Natural killer cell (primary cell): ENCODE measurements around the gene GPR4. TPM values are rescaled to one million over a fixed set of nuclear protein-coding genes. Genes with fewer than 3 reads are reported as not detected.

ENCODE experiments used
- ATAC-seq, 3 donors: fragments of 150-1000 bp in 2 of 3; fragments of 200-7000 bp in 1 of 3; cut with Tn5 transposase; 1 replicate in 1 of 3; 2 replicates in 2 of 3; pipeline ENCODE4 v1.10.0; 2021; ENCODE audit warnings: mild to moderate bottlenecking in 2 of 3, moderate library complexity in 2 of 3
- DNase-seq, 2 donors: peaks; one replicate each; pipeline versions ENCODE4 v3.0.0 to v3.0.0-alpha.2; 2013 to 2021; ENCODE audit warnings: mixed read lengths in 1 of 2
- H3K27ac ChIP-seq: one replicate; pipeline ENCODE4 v1.5.1; 2013; ENCODE audit warnings: mild to moderate bottlenecking, low read length
- H3K27me3 ChIP-seq: one replicate; pipeline ENCODE4 v1.6.1; 2013; ENCODE audit warnings: low read length; ENCODE audit not compliant: control insufficient read depth, insufficient read depth
- H3K36me3 ChIP-seq: one replicate; pipeline ENCODE4 v1.6.1; 2013; ENCODE audit warnings: low read length; ENCODE audit not compliant: control insufficient read depth, insufficient read depth
- H3K4me1 ChIP-seq: one replicate; pipeline ENCODE4 v1.6.1; 2013; ENCODE audit warnings: low read length; ENCODE audit not compliant: control insufficient read depth, insufficient read depth
- H3K4me3 ChIP-seq: one replicate; pipeline ENCODE4 v1.5.1; 2013; ENCODE audit warnings: low read length
- H3K9me3 ChIP-seq: one replicate; pipeline ENCODE4 v1.6.1; 2013; ENCODE audit warnings: low read length; ENCODE audit not compliant: control insufficient read depth, insufficient read depth
- H3K27ac Mint-ChIP-seq, 2 donors: one replicate each; pipeline ENCODE4 v1.8.0; 2022; ENCODE audit warnings: mild to moderate bottlenecking in 2 of 2, mixed read lengths in 2 of 2, moderate library complexity in 1 of 2
- H3K27me3 Mint-ChIP-seq, 2 donors: one replicate each; pipeline ENCODE4 v1.8.0; 2022; ENCODE audit warnings: low read depth in 2 of 2, mixed read lengths in 2 of 2
- H3K36me3 Mint-ChIP-seq: one replicate; pipeline ENCODE4 v1.8.0; 2022; ENCODE audit warnings: mixed read lengths
- H3K4me1 Mint-ChIP-seq, 2 donors: one replicate each; pipeline ENCODE4 v1.8.0; 2022; ENCODE audit warnings: mixed read lengths in 2 of 2
- H3K4me3 Mint-ChIP-seq: one replicate; pipeline ENCODE4 v1.8.0; 2022; ENCODE audit warnings: mild to moderate bottlenecking, moderate library complexity, mixed read lengths
- H3K9me3 Mint-ChIP-seq, 2 donors: one replicate each; pipeline ENCODE4 v1.8.0; 2022; ENCODE audit warnings: mixed read lengths in 2 of 2
- WGBS: methylation state at CpG from one replicate; pipeline ENCODE4 v1.1.7; 2013; ENCODE audit warnings: missing lambda C conversion rate; ENCODE audit not compliant: insufficient coverage; 5-methylcytosine and 5-hydroxymethylcytosine counted together
- intact Hi-C: fragments of 100-400 bp; cut with micrococcal nuclease; formaldehyde crosslinking; loops from one replicate; pipeline ENCODE4 v1.14.2; 2022
- total RNA-seq, 4 donors: library from RNA; stranded (reverse); fragments of 120-200 nt in 1 of 4; gene quantifications; one replicate each; pipeline versions ENCODE4 v1.2.3 to v1.2.4, GENCODE V29; 2013 to 2022
- TF ChIP-seq, protein P1 (sequence below): fragments of 200-600 bp; IDR thresholded peaks from one replicate; pipeline ENCODE4 v1.8.0; 2022; ENCODE audit warnings: antibody characterized with exemption

Gene GPR4
- total RNA-seq, 3 donors from 2014 or later (not counting 1 experiment from before 2014, with no cell fraction given): 0.12 to 0.13 TPM; not detected in 1

DNA sequence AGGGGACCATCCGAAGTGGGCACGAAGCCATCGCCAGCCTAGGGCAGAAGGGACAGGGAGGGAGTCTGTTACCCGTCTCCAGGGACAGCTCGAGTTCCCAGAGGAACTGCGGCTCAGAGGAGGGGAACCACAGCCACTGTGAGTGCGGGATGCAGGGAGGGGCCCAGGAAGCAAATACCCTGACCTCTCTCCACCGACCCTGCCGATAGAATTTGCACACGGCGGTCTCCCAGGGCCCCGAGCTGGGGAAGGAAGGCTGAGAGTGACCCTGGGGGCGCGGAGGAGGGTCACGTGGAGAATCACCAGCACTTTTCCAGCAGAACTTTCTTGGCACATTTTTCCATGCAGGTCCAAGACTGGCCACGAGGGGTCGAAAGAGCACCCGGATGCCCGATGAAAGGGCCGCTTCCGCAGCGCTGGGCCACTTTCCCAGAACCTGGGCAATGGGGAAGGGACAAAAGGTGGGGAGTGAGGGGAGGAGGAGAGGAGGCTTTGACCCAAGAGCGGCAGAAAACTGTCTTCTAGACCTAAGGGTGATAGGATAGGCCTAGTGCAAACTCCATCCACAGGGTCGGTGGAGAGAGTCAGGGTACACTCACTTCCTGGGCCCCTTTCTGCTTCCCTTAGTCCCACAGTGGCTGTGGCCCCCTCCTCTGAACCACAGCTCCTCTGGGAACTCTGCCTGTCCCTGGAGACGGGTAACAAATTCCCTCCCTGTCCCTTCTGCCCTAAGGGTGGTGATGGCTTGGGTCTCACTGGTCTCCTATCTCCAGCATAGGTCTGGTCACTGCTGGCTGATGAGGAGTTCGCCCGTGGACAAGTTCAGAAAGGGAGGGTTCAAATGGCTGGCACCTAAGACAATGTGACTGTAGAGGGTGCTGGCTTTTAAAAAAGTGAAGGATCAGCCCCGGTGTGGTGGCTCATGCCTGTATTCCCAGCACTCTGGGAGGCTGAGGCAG, 5.3 kb upstream of the GPR4 start:
- intact Hi-C loops: loop anchor here (1.0 to 5.0 kb wide), 2 partner anchors 36 to 75 kb away; no protein-coding TSS in a partner anchor
- ATAC-seq: peak in 2 of 3 donors; percentile 73 to 81
- Histone ChIP-seq H3K9me3 (no peaks in the 10 kb centered on the region), H3K27me3 (peaks cover 4% of the 10 kb centered on the region), H3K4me3 (no peak overlapping the region), H3K4me1 (peaks cover 11% of the 10 kb centered on the region), H3K27ac (no peak overlapping the region), H3K36me3 (peaks cover 15% of the 10 kb centered on the region)
- Mint-ChIP-seq H3K36me3 (peaks cover 10% of the 10 kb centered on the region), H3K27ac (peak overlapping the region in 1 of 2 donors; percentile 86), H3K4me1 (peaks cover 5 to 12% of the 10 kb centered on the region in 2 donors), H3K27me3 (peaks cover 11 to 13% of the 10 kb centered on the region in 2 donors), H3K9me3 (no peaks in the 10 kb centered on the region), H3K4me3 (no peak overlapping the region)
- peak; percentile 43 to 71 for DNase-seq
- TF ChIP-seq, protein P1, sequence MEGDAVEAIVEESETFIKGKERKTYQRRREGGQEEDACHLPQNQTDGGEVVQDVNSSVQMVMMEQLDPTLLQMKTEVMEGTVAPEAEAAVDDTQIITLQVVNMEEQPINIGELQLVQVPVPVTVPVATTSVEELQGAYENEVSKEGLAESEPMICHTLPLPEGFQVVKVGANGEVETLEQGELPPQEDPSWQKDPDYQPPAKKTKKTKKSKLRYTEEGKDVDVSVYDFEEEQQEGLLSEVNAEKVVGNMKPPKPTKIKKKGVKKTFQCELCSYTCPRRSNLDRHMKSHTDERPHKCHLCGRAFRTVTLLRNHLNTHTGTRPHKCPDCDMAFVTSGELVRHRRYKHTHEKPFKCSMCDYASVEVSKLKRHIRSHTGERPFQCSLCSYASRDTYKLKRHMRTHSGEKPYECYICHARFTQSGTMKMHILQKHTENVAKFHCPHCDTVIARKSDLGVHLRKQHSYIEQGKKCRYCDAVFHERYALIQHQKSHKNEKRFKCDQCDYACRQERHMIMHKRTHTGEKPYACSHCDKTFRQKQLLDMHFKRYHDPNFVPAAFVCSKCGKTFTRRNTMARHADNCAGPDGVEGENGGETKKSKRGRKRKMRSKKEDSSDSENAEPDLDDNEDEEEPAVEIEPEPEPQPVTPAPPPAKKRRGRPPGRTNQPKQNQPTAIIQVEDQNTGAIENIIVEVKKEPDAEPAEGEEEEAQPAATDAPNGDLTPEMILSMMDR: peak; percentile 84
- 25% methylated on average over 28 of the region's 28 CpGs for WGBS

DNA sequence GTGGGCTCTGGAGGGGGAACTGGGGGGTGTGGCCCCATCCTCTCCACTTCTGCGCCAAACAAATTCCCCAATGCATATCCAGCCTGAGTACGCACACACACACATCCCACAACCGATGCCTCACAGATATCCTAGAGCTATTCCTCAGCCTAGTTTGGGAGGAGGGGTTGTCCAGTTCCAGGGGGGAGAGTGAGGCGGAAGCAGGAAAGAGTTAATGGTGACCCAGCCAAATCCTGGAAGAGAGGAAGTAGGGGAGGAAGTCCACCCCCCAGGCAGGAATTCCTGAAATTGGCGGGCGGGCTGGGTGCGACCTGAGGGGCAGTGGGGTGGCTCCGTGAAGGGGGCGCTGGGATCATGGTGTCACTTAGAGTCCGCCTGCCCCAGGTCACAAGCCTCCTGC, 897 bp downstream of the GPR4 start:
- intact Hi-C loops: no loop called here
- H3K4me1 ChIP-seq: peaks cover 16% of the 10 kb centered on the region
- H3K27ac Mint-ChIP-seq: no peak overlapping the region

DNA sequence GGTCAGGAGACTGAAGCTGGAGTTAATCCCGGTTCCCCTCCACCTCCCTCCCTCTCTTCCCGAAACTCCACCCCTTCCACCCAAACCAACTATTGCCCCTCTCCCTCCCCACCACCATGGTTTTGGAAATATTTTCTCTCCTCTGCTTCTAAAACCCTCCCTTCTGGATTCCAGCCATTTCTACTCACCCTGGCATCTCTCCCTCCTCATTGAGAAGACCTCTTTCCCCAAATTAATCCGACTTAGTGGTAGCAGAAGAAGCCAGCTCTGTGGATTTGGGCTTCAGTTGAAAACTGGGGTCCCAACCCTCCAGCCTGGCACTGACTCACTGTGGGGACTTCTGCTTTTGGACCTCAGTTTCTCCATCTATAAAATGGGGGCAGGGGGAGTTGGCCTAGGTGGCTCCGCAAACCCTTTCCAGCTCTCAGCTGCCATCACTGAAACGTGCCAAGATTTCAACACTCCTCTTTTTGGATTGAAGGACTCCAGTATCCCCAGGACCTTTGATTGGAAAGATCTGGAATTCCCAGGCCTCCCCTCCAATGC, 1.6 kb downstream of the GPR4 start:
- DNase-seq (no peak), ATAC-seq (no peak)
- Histone ChIP-seq H3K9me3 (no peaks in the 10 kb centered on the region), H3K27me3 (peaks cover 47% of the 10 kb centered on the region), H3K27ac (no peak overlapping the region), H3K4me3 (no peak overlapping the region), H3K4me1 (peaks cover 16% of the 10 kb centered on the region), H3K36me3 (no peaks in the 10 kb centered on the region)
- peaks cover 71 to 81% of the 10 kb centered on the region in 2 donors for H3K27me3 Mint-ChIP-seq
- H3K36me3 Mint-ChIP-seq: no peaks in the 10 kb centered on the region
- no peak overlapping the region for H3K27ac Mint-ChIP-seq
- intact Hi-C loops: no loop called here
- TF ChIP-seq, protein P1: no peak
- no peak overlapping the region for H3K4me3 Mint-ChIP-seq
- H3K4me1 Mint-ChIP-seq: peaks cover 25 to 36% of the 10 kb centered on the region in 2 donors
- 54% methylated on average over 5 of the region's 5 CpGs for WGBS
- H3K9me3 Mint-ChIP-seq: no peaks in the 10 kb centered on the region

More for the DNA sequence above, 897 bp downstream of the GPR4 start:
- Histone ChIP-seq H3K27me3 (peaks cover 47% of the 10 kb centered on the region), H3K4me3 (no peak overlapping the region), H3K9me3 (no peaks in the 10 kb centered on the region), H3K36me3 (no peaks in the 10 kb centered on the region), H3K27ac (no peak overlapping the region)
- H3K4me3 Mint-ChIP-seq: no peak overlapping the region
- H3K9me3 Mint-ChIP-seq: no peaks in the 10 kb centered on the region
- no peaks in the 10 kb centered on the region for H3K36me3 Mint-ChIP-seq
- WGBS: 31% methylated on average over 4 of the region's 10 CpGs
- peaks cover 66 to 74% of the 10 kb centered on the region in 2 donors for H3K27me3 Mint-ChIP-seq
- TF ChIP-seq, protein P1: no peak
- DNase-seq (no peak), ATAC-seq (no peak)
- H3K4me1 Mint-ChIP-seq: peaks cover 25 to 36% of the 10 kb centered on the region in 2 donors
